CD4-positive, alpha-beta T cell treated with Interleukin-1 beta for 1 hour (primary cell): ENCODE data around the gene LGALS12.

Source experiments
- DNase-seq, 2 donors: peaks; one replicate each; pipeline ENCODE4 v3.0.0-alpha.2; 2020 to 2022

Gene LGALS12, protein sequence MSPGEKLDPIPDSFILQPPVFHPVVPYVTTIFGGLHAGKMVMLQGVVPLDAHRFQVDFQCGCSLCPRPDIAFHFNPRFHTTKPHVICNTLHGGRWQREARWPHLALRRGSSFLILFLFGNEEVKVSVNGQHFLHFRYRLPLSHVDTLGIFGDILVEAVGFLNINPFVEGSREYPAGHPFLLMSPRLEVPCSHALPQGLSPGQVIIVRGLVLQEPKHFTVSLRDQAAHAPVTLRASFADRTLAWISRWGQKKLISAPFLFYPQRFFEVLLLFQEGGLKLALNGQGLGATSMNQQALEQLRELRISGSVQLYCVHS

GRCh38 chr11:63505857-63506528 lies at the start of gene LGALS12:
Gene LGALS12, plus strand, starts transcription at chr11:63506084. Its CDS starts 375 bp downstream, at chr11:63506459.
- DNase-seq: peak in 1 of 2 donors; percentile 27

GRCh38 chr11:63459586-63459985 lies 46.3 kb upstream of the LGALS12 start:
- DNase-seq: no peak

- DNase-seq: no peak
Observed at GRCh38 chr11:63462137-63462536, 43.7 kb upstream of the LGALS12 start.

- DNase-seq: no peak
Observed at GRCh38 chr11:63470311-63470710, 35.6 kb upstream of the LGALS12 start.

GRCh38 chr11:63472372-63472771 lies 33.5 kb upstream of the LGALS12 start:
- no peak for DNase-seq

DNA sequence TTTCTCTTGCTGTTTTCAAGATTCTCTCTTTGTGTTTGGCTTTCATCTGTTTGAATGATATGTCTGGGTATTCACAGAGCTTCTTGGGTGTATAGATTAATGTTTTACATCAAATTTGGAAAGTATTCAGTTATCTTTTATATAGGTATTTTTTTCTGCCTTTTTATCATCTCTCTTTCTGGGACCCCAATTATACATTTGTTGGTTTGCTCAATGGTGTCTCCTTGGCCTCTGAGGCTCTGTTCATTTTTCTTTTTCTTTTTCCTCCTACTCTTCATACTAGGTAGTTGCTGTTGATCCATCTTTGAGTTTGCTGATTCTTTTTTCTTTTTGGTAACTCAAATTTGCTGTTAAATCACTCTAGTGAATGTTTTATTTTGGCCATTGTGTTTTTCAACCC lies 29.3 kb upstream of the LGALS12 start:
- no peak for DNase-seq

DNA sequence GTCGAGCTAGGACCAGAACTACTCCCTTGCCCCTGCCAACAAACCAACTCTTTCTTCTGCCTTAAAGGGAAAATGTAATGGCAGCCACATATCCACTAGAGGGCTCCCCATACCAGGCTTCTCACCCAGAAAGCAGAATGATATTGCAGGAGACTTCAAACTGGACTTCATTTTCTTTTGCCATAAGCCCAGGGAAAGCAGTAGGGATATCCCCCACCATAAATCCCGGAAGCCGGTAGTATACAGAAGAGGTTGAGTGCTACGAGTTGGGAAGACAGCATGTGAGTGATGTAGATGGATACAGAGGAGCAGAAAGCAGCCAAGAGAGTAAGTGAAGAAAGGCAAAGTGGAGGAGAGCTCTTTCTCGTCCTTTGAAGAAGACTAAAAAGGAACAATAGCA lies 27.0 kb upstream of the LGALS12 start:
- peak; percentile 55 to 73 for DNase-seq

GRCh38 chr11:63480039-63480438 lies 25.8 kb upstream of the LGALS12 start:
- no peak for DNase-seq

DNA sequence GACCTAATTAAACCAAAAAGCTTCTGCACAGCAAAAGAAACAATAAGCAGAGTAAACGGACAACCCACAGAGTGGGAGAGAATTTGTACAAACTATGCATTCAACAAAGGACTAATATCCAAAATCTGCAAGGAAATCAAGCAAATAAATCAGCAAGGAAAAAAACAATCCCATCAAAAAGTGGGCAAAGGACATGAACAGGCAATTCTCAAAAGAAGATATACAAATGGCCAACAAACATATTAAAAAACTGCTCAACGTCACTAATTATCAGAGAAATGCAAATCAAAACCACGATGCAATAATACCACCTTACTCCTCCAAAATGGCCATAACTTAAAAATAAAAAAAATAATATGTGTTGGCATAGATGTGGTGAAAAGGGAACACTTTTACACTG lies 20.1 kb upstream of the LGALS12 start:
- DNase-seq: no peak

DNA sequence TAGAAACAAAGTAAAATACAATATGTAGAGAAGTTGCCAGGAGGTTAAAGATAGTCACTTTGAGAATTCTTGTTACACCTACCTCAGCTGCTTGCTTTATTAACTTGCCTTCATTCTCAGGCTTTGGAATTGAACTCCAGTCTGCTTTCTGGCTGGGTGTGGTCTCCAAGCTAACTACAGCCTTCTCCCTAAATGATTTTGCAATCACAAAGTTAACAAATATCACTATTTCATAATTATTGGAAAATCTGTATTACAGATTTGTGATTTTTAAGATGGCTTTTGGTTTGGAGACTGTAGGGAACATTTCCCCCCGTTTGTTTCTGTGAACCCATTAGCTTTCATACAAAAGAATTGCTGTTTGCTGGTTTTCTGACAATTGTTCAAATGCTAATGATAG lies 17.1 kb upstream of the LGALS12 start:
- no peak for DNase-seq

GRCh38 chr11:63489879-63490278 lies 16.0 kb upstream of the LGALS12 start:
- no peak for DNase-seq

DNA sequence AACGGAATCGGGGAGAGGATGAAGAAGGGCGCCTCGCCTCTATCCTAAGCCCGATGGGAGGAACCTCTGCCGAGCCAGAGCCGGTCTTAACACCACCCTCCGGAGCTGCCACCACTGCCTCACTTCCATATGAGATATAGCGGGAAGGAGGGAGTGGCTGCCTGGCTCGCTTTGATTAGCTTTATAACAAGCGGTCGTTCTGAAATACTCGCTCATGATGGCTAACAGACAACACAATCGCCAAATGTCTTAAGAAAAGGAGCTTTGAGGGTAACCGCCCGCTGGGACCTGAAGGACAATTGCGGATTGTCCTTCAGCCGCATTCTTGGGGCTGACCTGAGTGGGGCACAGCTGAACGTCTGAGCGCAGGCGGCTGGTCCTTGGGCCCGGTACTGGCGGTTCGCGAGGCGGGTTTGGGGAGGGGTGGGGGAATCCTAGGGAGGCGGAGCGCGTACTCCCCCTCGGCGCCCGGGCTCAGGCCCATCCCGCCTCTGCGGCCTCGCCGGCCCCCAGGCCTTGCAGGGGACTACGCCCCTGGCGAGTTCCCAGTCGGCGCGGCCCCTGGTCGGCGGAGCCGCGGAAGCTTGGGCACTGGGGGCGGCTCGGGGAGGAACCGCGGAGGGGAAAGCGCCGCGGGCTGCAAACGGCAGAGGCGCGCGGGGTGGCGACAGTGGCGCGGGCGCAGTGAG lies 15.2 kb upstream of the LGALS12 start, which contains the start of gene PLAAT5:
TSS of gene PLAAT5 (minus strand) at position 617 of the 689 bp plus-strand sequence. CDS start at position 484, 133 bp downstream.
- peak; percentile 7 to 8 for DNase-seq

GRCh38 chr11:63491240-63491587 lies 14.7 kb upstream of the LGALS12 start:
- no peak for DNase-seq

- peak in 1 of 2 donors; percentile 7 for DNase-seq
Observed at GRCh38 chr11:63491636-63492372, 14.1 kb upstream of the LGALS12 start.

- DNase-seq: no peak
Observed at GRCh38 chr11:63492441-63492840, 13.4 kb upstream of the LGALS12 start.

- no peak for DNase-seq
Observed at GRCh38 chr11:63493127-63493526, 12.8 kb upstream of the LGALS12 start.

DNA sequence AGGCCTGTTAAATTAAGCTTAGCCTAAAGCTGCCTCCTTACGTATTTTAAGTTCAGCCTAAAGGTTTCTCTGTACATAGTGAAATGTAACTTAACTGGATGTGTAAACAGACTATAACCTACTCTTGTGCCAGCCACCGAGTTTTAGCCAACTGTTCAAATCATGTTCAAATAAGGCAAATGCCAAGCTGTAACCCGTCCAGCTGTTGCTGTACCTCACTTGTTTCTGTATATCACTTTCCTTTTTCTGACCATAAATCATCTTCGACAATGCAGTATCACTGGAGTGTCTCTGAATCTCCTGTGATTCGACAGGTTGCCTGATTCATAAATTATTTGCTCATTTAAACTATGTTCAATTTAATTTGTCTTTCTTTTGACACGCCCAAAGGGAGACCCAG lies 10.9 kb upstream of the LGALS12 start:
- no peak for DNase-seq

DNA sequence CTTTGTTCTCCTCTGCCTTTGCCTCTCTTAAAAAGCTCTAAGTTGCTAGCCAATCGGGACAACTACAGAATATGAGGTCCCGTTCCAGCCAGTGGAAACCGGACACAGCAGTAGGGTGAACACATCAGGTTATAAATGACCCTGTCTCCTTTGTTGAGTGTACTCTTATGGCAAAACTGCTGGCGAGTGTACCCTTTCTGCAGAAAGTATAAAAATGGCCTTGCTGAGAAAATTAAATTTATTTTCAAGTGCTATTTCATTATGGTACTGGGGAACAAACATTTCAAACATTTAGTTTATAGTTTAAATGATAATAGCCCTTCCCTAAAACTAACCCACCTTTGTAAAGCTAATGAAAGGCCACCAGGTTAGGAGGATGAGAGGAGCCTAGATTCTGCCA lies 6.0 kb upstream of the LGALS12 start:
- DNase-seq: no peak

- DNase-seq: no peak
Observed at GRCh38 chr11:63501236-63501635, 4.6 kb upstream of the LGALS12 start.

DNA sequence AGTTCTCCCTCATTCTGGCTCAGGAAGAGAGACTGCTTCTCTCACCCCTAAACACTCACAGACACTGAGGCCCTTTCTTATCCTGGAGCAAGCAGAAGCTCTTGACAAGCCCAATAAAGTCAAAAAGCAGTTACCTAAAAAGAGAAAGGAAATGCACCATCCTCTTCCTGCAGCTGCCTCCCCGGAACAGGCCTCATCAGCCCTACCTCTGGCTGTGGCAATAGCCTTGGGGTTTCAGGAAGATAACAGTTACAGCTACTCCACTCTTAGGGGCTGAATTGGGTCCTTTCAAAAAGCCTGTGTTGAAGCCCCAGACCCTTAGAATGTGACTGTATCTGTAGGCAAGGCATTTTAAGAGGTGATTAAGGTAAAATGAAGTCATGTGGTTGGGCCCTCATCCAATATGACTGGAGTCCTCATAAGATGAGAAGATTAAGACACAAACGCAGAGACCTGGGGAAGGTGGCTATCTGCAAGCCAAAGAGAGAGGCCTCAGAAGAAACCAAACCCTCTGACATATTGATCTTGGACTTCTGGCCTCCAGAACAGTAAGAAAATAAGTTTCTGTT lies 3.5 kb upstream of the LGALS12 start:
- no peak for DNase-seq

DNA sequence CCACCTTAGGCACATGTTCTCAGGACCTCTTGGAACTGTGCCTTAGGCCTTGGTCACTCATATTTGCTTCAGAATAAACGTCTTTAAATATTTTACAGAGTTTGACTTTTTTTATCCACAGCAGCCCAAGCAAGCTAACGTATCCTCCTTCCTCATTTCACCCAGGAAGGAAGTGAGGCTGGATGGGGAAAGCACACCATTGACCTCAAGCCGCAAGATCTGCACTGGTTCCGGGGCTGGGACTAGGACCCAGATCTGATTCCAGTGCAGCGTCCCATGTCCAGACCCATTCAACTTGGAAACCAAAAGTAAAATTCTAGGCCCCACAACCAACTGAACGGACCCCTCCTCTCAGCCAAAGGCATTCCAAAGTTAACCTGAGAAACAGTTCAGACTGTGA lies 2.4 kb upstream of the LGALS12 start:
- peak; percentile 9 to 49 for DNase-seq

DNA sequence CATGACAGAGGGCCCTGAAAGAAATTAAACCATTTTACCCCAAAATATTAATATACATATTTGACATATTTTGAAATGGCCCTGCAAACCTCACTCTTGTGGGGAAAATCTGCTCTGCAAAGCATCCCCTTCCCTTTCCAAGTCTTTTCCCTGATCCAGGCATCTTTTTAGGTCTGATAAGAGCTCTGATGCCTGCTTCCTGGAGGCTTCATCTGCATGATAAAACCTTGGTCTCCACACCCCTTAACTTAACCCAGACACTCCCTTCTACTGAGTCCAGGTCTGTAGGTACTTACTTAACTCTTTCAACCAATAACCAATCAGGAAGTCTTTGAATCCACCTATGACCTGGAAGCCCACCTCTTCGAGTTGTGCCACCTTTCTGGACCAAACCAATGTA lies 1.8 kb upstream of the LGALS12 start:
- DNase-seq: no peak
